A549 treated with AZD2906 at 1 μM for 4 hours (cell line): Measurements from ENCODE around the gene DOK1. TPM values are rescaled to one million over a fixed set of nuclear protein-coding genes. Genes with fewer than 3 reads are reported as not detected.

Experiments used
- total RNA-seq: library from RNA; stranded (reverse); fragments of 200-300 nt; extraction: Qiagen RNA extraction; gene quantifications from 5 replicates; pipeline ENCODE4 v1.2.3, GENCODE V29; 2022

Gene DOK1
- total RNA-seq = 3.4 to 4.9 TPM (median 4.4 TPM) in 5 replicates

GRCh38 chr2:74553892-74554819, at the start of gene DOK1, which contains the start of gene LOXL3:
DOK1 (plus strand) TSS chr2:74554720; CDS start chr2:74554755, 35 bp downstream.
LOXL3 (minus strand) TSS chr2:74553942; CDS start chr2:74552634, 1,308 bp downstream.

GRCh38 chr2:74507145-74507925, 47.2 kb upstream of the DOK1 start, which contains the start of gene PCGF1:
PCGF1 (minus strand) TSS chr2:74507695; CDS start chr2:74507668, 27 bp downstream.

GRCh38 chr2:74514368-74515270, 39.9 kb upstream of the DOK1 start, which contains the start of gene TLX2:
TLX2 (plus strand) TSS chr2:74514450; CDS start chr2:74514807, 357 bp downstream.

GRCh38 chr2:74525717-74526648, 28.5 kb upstream of the DOK1 start, which contains the start of gene DQX1:
DQX1 (minus strand) TSS chr2:74526231; CDS start chr2:74525729, 502 bp downstream.

GRCh38 chr2:74529357-74530238, 24.9 kb upstream of the DOK1 start, which contains the start of the genes AUP1 and HTRA2:
AUP1 (minus strand) TSS chr2:74529706; CDS start chr2:74529629, 77 bp downstream.
HTRA2 (plus strand) TSS chr2:74529933; CDS start chr2:74530007, 74 bp downstream.

Other genes with a start within 250 kb of the DOK1 start
- gene SLC4A5, start 211.3 kb upstream of the DOK1 start, total RNA-seq = 0.15 to 0.47 TPM (median 0.24 TPM) in 5 replicates
- 112 to 150 TPM (median 144 TPM) in 5 replicates for gene DCTN1, start 174.4 kb upstream of the DOK1 start, total RNA-seq
- 2.4 to 3.6 TPM (median 3.2 TPM) in 5 replicates for gene C2orf81, start 133.1 kb upstream of the DOK1 start, total RNA-seq
- 76.9 to 92.7 TPM (median 91.5 TPM) in 5 replicates for gene WDR54, start 133.0 kb upstream of the DOK1 start, total RNA-seq
- gene RTKN, start 112.8 kb upstream of the DOK1 start, total RNA-seq = 18.7 to 24.5 TPM (median 22.4 TPM) in 5 replicates
- 43.7 to 51.1 TPM (median 48.7 TPM) in 5 replicates for gene INO80B, start 99.6 kb upstream of the DOK1 start, total RNA-seq
- 49.4 to 85.1 TPM (median 81.5 TPM) in 5 replicates for gene WBP1, start 96.3 kb upstream of the DOK1 start, total RNA-seq
- 44.0 to 55.8 TPM (median 52.5 TPM) in 5 replicates for gene MOGS, start 89.3 kb upstream of the DOK1 start, total RNA-seq
- gene MRPL53, start 82.0 kb upstream of the DOK1 start, total RNA-seq = 93.9 to 164 TPM (median 141 TPM) in 5 replicates
- 10.5 to 16.0 TPM (median 13.2 TPM) in 5 replicates for gene CCDC142, start 71.7 kb upstream of the DOK1 start, total RNA-seq
- 13.2 to 17.7 TPM (median 15.2 TPM) in 5 replicates for gene TTC31, start 71.6 kb upstream of the DOK1 start, total RNA-seq
- 3.2 to 4.3 TPM (median 3.8 TPM) in 5 replicates for gene LBX2, start 55.1 kb upstream of the DOK1 start, total RNA-seq
- gene PCGF1, start 47.0 kb upstream of the DOK1 start, total RNA-seq = 29.9 to 35.0 TPM (median 31.9 TPM) in 5 replicates
- gene TLX2, start 40.3 kb upstream of the DOK1 start, total RNA-seq = 0.24 to 0.37 TPM (median 0.30 TPM) in 5 replicates
- gene DQX1, start 28.5 kb upstream of the DOK1 start, total RNA-seq = 0.07 to 0.15 TPM (median 0.13 TPM) in 5 replicates
- 185 to 250 TPM (median 238 TPM) in 5 replicates for gene AUP1, start 25.0 kb upstream of the DOK1 start, total RNA-seq
- 33.1 to 41.7 TPM (median 39.3 TPM) in 5 replicates for gene HTRA2, start 24.8 kb upstream of the DOK1 start, total RNA-seq
- 0.31 to 0.60 TPM (median 0.49 TPM) in 5 replicates for gene LOXL3, start 778 bp upstream of the DOK1 start, total RNA-seq
- gene M1AP, start 93.6 kb downstream of the DOK1 start, total RNA-seq = not detected in 5 replicates
- gene SEMA4F, start 99.5 kb downstream of the DOK1 start, total RNA-seq = 8.7 to 11.8 TPM (median 10.7 TPM) in 5 replicates